Stomach (tissue), 4 donors: ENCODE measurements around the gene ODAD2.

Source experiments
- CTCF ChIP-seq, 7 experiments: fragments of 450-650 bp in 4 of 7; fragments of 200-600 bp in 3 of 7; sonication (generic) in 3 of 7; IDR thresholded peaks; one replicate each; pipeline ENCODE4 v1.5.1; 2016 to 2019; ENCODE audit warnings: antibody characterized with exemption in 7 of 7, control low read depth in 2 of 7, mild to moderate bottlenecking in 1 of 7
- EP300 ChIP-seq: sonication (generic); formaldehyde crosslinking; IDR thresholded peaks from one replicate; pipeline ENCODE4 v1.6.1; 2017; ENCODE audit warnings: antibody characterized with exemption
- POLR2A ChIP-seq, 4 donors: fragments of 450-650 bp; IDR thresholded peaks; one replicate each; pipeline ENCODE4 v1.6.1; 2016; ENCODE audit warnings: antibody characterized with exemption in 4 of 4, control low read depth in 2 of 4, mild to moderate bottlenecking in 1 of 4, moderate library complexity in 1 of 4
- POLR2AphosphoS5 ChIP-seq, 3 donors: sonication (generic); formaldehyde crosslinking; IDR thresholded peaks; one replicate each; pipeline ENCODE4 v1.6.1; 2016; ENCODE audit warnings: antibody characterized with exemption in 3 of 3

- no peak for TF ChIP-seq CTCF (IDR thresholded peaks at IDR 0.05)
- TF ChIP-seq EP300, result no peak
- no peak for TF ChIP-seq POLR2AphosphoS5 (IDR thresholded peaks at IDR 0.05)
- TF ChIP-seq POLR2A (IDR thresholded peaks at IDR 0.05), result no peak
These were observed 160.0 kb downstream of the ODAD2 start for GRCh38 chr10:27838901-27839300.
